Fibroblast of villous mesenchyme (primary cell): ENCODE measurements around the gene VASH2. TPM values are rescaled to one million over a fixed set of nuclear protein-coding genes. Genes with fewer than 3 reads are reported as not detected.
"Not testable (repeated sequence)": the region's sequence is repeated elsewhere in the genome, so short reads cannot be mapped to it uniquely, and the experiment has no call there.

Experiments
- DNase-seq: peaks from one replicate; pipeline ENCODE4 v3.0.0-alpha.2; 2010; ENCODE audit warnings: low read depth
- H3K4me3 ChIP-seq: 2 replicates; pipeline ENCODE4 v1.5.1; 2011; ENCODE audit warnings: low read depth, mild to moderate bottlenecking, low read length
- total RNA-seq: library from RNA; depleted of rRNA; stranded (reverse); fragments of >200 nt; gene quantifications from 2 replicates; pipeline ENCODE4 v1.2.3, GENCODE V29; 2012
- TF ChIP-seq, protein P1 (sequence below): IDR thresholded peaks from 2 replicates; pipeline ENCODE4 v1.5.1; 2012; ENCODE audit warnings: low read depth, mild to moderate bottlenecking, low read length; ENCODE audit not compliant: insufficient read depth

VASH2 gene
- total RNA-seq, 1 donor, result 0.43 TPM

DNA sequence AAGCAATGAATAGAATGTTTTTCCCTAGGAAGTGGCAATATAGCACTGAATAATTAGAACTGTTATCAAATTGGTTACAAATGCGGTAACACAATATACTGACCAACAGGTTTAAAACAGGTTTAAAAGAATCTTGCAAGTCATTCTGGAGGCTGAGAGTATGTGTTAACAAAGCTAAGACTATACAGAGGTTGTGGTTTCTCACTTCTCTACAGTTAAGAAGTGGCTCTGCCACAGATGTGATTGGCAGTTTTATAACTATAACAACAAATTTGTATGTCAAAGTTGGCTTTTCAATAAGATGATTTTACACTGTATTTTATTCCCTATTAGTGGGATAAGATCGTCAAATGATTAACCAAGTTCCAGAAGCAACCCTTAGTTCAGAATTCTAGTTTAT is 58.2 kb downstream of the VASH2 start:
- TF ChIP-seq, protein P1, sequence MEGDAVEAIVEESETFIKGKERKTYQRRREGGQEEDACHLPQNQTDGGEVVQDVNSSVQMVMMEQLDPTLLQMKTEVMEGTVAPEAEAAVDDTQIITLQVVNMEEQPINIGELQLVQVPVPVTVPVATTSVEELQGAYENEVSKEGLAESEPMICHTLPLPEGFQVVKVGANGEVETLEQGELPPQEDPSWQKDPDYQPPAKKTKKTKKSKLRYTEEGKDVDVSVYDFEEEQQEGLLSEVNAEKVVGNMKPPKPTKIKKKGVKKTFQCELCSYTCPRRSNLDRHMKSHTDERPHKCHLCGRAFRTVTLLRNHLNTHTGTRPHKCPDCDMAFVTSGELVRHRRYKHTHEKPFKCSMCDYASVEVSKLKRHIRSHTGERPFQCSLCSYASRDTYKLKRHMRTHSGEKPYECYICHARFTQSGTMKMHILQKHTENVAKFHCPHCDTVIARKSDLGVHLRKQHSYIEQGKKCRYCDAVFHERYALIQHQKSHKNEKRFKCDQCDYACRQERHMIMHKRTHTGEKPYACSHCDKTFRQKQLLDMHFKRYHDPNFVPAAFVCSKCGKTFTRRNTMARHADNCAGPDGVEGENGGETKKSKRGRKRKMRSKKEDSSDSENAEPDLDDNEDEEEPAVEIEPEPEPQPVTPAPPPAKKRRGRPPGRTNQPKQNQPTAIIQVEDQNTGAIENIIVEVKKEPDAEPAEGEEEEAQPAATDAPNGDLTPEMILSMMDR, result no peak
- no peak overlapping the region for H3K4me3 ChIP-seq
- DNase-seq, result no peak

GRCh38 chr1:213014642-213015041 is 64.3 kb downstream of the VASH2 start:
- peak; percentile 54 for DNase-seq
- TF ChIP-seq, protein P1, result no peak
- peak overlapping the region; percentile 89 for H3K4me3 ChIP-seq

GRCh38 chr1:213015099-213016050 is 65.0 kb downstream of the VASH2 start, which contains the start of gene ANGEL2:
TSS of gene ANGEL2 (minus strand) at chr1:213015867. CDS start at chr1:213015671, 196 bp downstream.
- H3K4me3 ChIP-seq, result peak within 1 kb of the TSS; percentile 89
- DNase-seq, result peak; percentile 98
- TF ChIP-seq, protein P1, result no peak

DNA sequence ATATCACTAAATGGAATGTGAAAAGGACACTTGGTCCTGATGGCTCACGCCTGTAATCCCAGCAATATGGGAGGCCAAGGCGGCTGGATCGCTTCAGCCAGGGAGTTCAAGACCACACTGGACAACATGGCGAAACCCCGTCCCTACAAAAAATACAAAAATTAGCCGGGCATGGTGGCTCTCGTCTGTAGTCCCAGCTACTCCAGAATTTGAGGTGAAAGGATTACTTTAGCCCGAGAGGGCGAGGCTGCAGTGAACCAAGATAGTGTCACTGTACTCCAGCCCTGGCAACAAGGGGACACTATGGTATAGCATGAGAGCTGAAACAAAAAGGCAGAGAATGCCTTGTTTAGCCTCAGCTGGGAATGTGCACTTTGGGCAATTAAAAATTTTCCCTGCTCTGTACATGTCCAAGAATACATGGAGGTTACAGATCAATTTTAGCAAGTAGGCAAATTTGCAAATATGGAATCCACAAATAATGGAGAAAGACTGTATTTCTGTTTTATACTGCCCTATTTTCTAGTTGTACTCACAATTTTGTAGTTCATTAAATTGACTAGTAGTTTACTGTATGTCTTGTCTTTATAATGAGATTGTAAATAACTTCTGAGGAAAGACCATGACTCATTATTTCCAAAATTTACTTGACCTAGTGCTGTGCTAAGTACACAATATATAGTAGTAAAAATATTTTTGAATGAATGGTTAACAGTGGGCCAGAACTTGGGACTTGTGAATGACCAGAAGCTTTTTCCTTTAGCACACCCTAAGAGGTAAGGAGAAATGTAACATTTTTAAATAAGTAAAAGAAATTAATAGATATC is 67.3 kb downstream of the VASH2 start:
- DNase-seq, result peak; percentile 22
- no peak overlapping the region for H3K4me3 ChIP-seq
- TF ChIP-seq, protein P1, result no peak

- no peak for DNase-seq
- TF ChIP-seq, protein P1, result no peak
- H3K4me3 ChIP-seq, result no peak overlapping the region
These were observed 69.1 kb downstream of the VASH2 start for GRCh38 chr1:213019450-213019849.

GRCh38 chr1:213020016-213020415 is 69.7 kb downstream of the VASH2 start:
- H3K4me3 ChIP-seq, result no peak overlapping the region
- TF ChIP-seq, protein P1, result no peak
- no peak for DNase-seq

- H3K4me3 ChIP-seq, DNase-seq: not testable (repeated sequence)
These were observed 76.7 kb downstream of the VASH2 start for GRCh38 chr1:213027024-213027423.
